ENCODE data around the gene SNX27.

The SNX27 gene

GRCh38 chr1:151606857-151607256 is 5.0 kb upstream of the SNX27 start:
- H3K4me3 ChIP-seq (ENCODE audit: low read depth, low read length) = no peak overlapping the region
- DNase-seq (ENCODE audit: low read depth) = no peak
- TF ChIP-seq, protein P1, sequence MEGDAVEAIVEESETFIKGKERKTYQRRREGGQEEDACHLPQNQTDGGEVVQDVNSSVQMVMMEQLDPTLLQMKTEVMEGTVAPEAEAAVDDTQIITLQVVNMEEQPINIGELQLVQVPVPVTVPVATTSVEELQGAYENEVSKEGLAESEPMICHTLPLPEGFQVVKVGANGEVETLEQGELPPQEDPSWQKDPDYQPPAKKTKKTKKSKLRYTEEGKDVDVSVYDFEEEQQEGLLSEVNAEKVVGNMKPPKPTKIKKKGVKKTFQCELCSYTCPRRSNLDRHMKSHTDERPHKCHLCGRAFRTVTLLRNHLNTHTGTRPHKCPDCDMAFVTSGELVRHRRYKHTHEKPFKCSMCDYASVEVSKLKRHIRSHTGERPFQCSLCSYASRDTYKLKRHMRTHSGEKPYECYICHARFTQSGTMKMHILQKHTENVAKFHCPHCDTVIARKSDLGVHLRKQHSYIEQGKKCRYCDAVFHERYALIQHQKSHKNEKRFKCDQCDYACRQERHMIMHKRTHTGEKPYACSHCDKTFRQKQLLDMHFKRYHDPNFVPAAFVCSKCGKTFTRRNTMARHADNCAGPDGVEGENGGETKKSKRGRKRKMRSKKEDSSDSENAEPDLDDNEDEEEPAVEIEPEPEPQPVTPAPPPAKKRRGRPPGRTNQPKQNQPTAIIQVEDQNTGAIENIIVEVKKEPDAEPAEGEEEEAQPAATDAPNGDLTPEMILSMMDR (IDR thresholded peaks at IDR 0.05; ENCODE audit: low read depth, low read length) = no peak
- TF ChIP-seq MYC (IDR thresholded peaks at IDR 0.05; ENCODE audit: low read depth, low read length) = no peak
- TF ChIP-seq, protein P2, sequence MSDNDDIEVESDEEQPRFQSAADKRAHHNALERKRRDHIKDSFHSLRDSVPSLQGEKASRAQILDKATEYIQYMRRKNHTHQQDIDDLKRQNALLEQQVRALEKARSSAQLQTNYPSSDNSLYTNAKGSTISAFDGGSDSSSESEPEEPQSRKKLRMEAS (IDR thresholded peaks at IDR 0.05; ENCODE audit: low read depth, low read length) = no peak
- no peak for TF ChIP-seq POLR2A (IDR thresholded peaks at IDR 0.05; ENCODE audit: extremely low read depth, insufficient read length)

DNA sequence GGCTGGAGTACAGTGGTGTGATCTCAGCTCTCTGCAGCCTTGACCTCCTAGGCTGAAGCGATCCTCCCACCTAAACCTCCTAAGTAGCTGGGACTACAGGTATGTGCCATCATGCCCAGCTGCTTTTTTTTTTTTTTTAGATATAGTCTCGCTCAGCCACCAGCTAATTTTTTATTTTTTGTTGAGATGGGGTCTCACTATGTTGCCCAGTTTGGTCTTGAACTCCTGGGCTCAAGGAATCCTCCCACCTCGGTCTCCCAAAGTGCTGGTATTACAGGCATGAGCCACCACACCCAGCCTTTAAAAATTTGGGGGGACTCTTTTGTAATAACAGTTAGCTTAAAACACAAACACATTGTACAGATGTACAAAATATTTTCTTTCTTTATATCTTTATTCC is 1.7 kb upstream of the SNX27 start:
- no peak for DNase-seq (ENCODE audit: low read depth)
- no peak for TF ChIP-seq POLR2A (IDR thresholded peaks at IDR 0.05; ENCODE audit: extremely low read depth, insufficient read length)
- H3K4me3 ChIP-seq (ENCODE audit: low read depth, low read length) = no peak overlapping the region

- peak overlapping the region; percentile 23 for H3K4me3 ChIP-seq (ENCODE audit: low read depth, low read length)
Measured at GRCh38 chr1:151611288-151611790, 511 bp upstream of the SNX27 start.

GRCh38 chr1:151612501-151613281 is 841 bp downstream of the SNX27 start:
- TF ChIP-seq POLR2A (IDR thresholded peaks at IDR 0.05; ENCODE audit: extremely low read depth, insufficient read length) (no peak), MYC (IDR thresholded peaks at IDR 0.05; ENCODE audit: low read depth, low read length) (0 out of 2 replicates have a peak, but pooled peaks have one; percentile 14)
- TF ChIP-seq, protein P2 (IDR thresholded peaks at IDR 0.05; ENCODE audit: low read depth, low read length) = peak; percentile 8; the same call in 1 of the 2 replicates
- TF ChIP-seq, protein P1 (IDR thresholded peaks at IDR 0.05; ENCODE audit: low read depth, low read length) = no peak
- peak overlapping the region; percentile 76 for H3K4me3 ChIP-seq (ENCODE audit: low read depth, low read length)
- DNase-seq (ENCODE audit: low read depth) = peak; percentile 64

More at GRCh38 chr1:151611288-151611790, 511 bp upstream of the SNX27 start:
- peak; percentile 95 for DNase-seq (ENCODE audit: low read depth)
- TF ChIP-seq, protein P1 (IDR thresholded peaks at IDR 0.05; ENCODE audit: low read depth, low read length) = no peak
- TF ChIP-seq MYC (IDR thresholded peaks at IDR 0.05; ENCODE audit: low read depth, low read length) = peak; percentile 97
- no peak for TF ChIP-seq POLR2A (IDR thresholded peaks at IDR 0.05; ENCODE audit: extremely low read depth, insufficient read length)
- TF ChIP-seq, protein P2 (IDR thresholded peaks at IDR 0.05; ENCODE audit: low read depth, low read length) = peak; percentile 97

- DNase-seq (ENCODE audit: low read depth) = peak; percentile 39
- TF ChIP-seq POLR2A (IDR thresholded peaks at IDR 0.05; ENCODE audit: extremely low read depth, insufficient read length) (no peak), MYC (IDR thresholded peaks at IDR 0.05; ENCODE audit: low read depth, low read length) (no peak)
- TF ChIP-seq, protein P1 (IDR thresholded peaks at IDR 0.05; ENCODE audit: low read depth, low read length) = no peak
- TF ChIP-seq, protein P2 (IDR thresholded peaks at IDR 0.05; ENCODE audit: low read depth, low read length) = no peak
Measured at GRCh38 chr1:151613282-151613780, 1.5 kb downstream of the SNX27 start.

More at GRCh38 chr1:151613282-151613780, 1.5 kb downstream of the SNX27 start:
- H3K4me3 ChIP-seq (ENCODE audit: low read depth, low read length) = peak overlapping the region; percentile 76

Data from NB4 (cell line).